Keratinocyte (primary cell): ENCODE data around the gene HES3. TPM values are rescaled to one million over a fixed set of nuclear protein-coding genes. Genes with fewer than 3 reads are reported as not detected.

Experiments used
- DNase-seq: peaks from one replicate; pipeline ENCODE4 v3.0.0-alpha.2; 2011; ENCODE audit warnings: low read depth, missing footprints, low spot score
- FAIRE-seq: peaks from 2 replicates; lab custom pipeline; 2011; peaks lifted over from hg19 to GRCh38; lab: Jason Lieb, UNC
- H2AFZ ChIP-seq: 2 replicates; pipeline ENCODE4 v1.6.0; 2012; ENCODE audit warnings: low read length, control low read depth, inconsistent platforms; ENCODE audit not compliant: control insufficient read depth
- H3K27ac ChIP-seq: 2 replicates; pipeline ENCODE4 v1.5.1; 2011; ENCODE audit warnings: low read length; ENCODE audit not compliant: control insufficient read depth, insufficient read depth
- H3K27me3 ChIP-seq: 3 replicates; pipeline ENCODE4 v1.6.0; 2011; ENCODE audit warnings: low read length; ENCODE audit not compliant: control insufficient read depth, insufficient read depth; ENCODE audit errors: extremely low read depth
- H3K36me3 ChIP-seq, 2 experiments: 2 replicates in 1 of 2; 3 replicates in 1 of 2; pipeline ENCODE4 v1.5.1; 2011; ENCODE audit warnings: low read length in 2 of 2, mild to moderate bottlenecking in 1 of 2; ENCODE audit not compliant: control insufficient read depth in 2 of 2, insufficient read depth in 2 of 2; ENCODE audit errors: extremely low read depth in 1 of 2
- H3K4me1 ChIP-seq: 3 replicates; pipeline ENCODE4 v1.5.1; 2011; ENCODE audit warnings: low read length; ENCODE audit not compliant: control insufficient read depth, insufficient read depth; ENCODE audit errors: extremely low read depth
- H3K4me2 ChIP-seq: 3 replicates; pipeline ENCODE4 v1.6.0; 2011; ENCODE audit warnings: low read depth, low read length; ENCODE audit not compliant: control insufficient read depth, insufficient read depth; ENCODE audit errors: extremely low read depth
- H3K4me3 ChIP-seq, 3 experiments: fragments of 200-600 bp in 1 of 3; sonication (generic) in 1 of 3; 2 replicates in 2 of 3; 3 replicates in 1 of 3; pipeline ENCODE4 v1.5.1; 2011 to 2016; ENCODE audit warnings: low read length in 3 of 3, mild to moderate bottlenecking in 3 of 3, control low read depth in 2 of 3, inconsistent platforms in 1 of 3, low read depth in 1 of 3, mixed read lengths in 1 of 3, mixed run types in 1 of 3, moderate library complexity in 1 of 3; ENCODE audit not compliant: control insufficient read depth in 2 of 3, insufficient read depth in 2 of 3; ENCODE audit errors: extremely low read depth in 1 of 3
- H3K79me2 ChIP-seq: 2 replicates; pipeline ENCODE4 v1.6.0; 2012; ENCODE audit warnings: low read length; ENCODE audit not compliant: control insufficient read depth, insufficient read depth
- H3K9ac ChIP-seq: 3 replicates; pipeline ENCODE4 v1.6.0; 2011; ENCODE audit warnings: low read length; ENCODE audit not compliant: control insufficient read depth, insufficient read depth; ENCODE audit errors: extremely low read depth
- H3K9me1 ChIP-seq: 3 replicates; pipeline ENCODE4 v1.6.0; 2011; ENCODE audit warnings: low read length; ENCODE audit not compliant: control insufficient read depth, insufficient read depth; ENCODE audit errors: extremely low read depth
- H3K9me3 ChIP-seq: 2 replicates; pipeline ENCODE4 v1.5.1; 2012; ENCODE audit warnings: low read depth, low read length; ENCODE audit not compliant: control insufficient read depth
- H4K20me1 ChIP-seq: 3 replicates; pipeline ENCODE4 v1.6.0; 2011; ENCODE audit warnings: low read length; ENCODE audit not compliant: control insufficient read depth, insufficient read depth; ENCODE audit errors: extremely low read depth
- CTCF ChIP-seq, 3 experiments: IDR thresholded peaks in 1 of 3; conservative IDR thresholded peaks in 1 of 3; optimal IDR thresholded peaks in 1 of 3; 2 replicates in 2 of 3; 3 replicates in 1 of 3; pipeline versions ENCODE3 to v1.5.1; 2011; ENCODE audit warnings: low read length in 3 of 3, mild to moderate bottlenecking in 3 of 3, moderate library complexity in 2 of 3, control low read depth in 1 of 3, inconsistent platforms in 1 of 3; ENCODE audit not compliant: insufficient read depth in 2 of 3; ENCODE audit errors: extremely low read depth in 1 of 3
- EZH2 ChIP-seq: IDR thresholded peaks from one replicate; pipeline ENCODE4 v1.6.1; 2012; ENCODE audit warnings: inconsistent platforms, mild to moderate bottlenecking, low read length, moderate library complexity
- dilution Hi-C: fragments of 300-500 bp; cut with MboI; formaldehyde crosslinking; loops from one replicate; pipeline ENCODE4 v1.7.0; 2020; ENCODE audit warnings: low sequenced_read_pairs; ENCODE audit not compliant: extremely low pct_ligation_motif_present
- polyA plus RNA-seq, 5 experiments: library from polyadenylated mRNA; depleted of rRNA in 3 of 5; stranded (reverse) in 3 of 5; stranded (forward) in 1 of 5; unstranded in 1 of 5; fragments of >200 nt; gene quantifications; 1 replicate in 1 of 5; 2 replicates in 3 of 5; 3 replicates in 1 of 5; pipeline versions ENCODE4 v1.2.1 to v1.2.3, GENCODE V29; 2011 to 2012; ENCODE audit warnings: missing spikeins in 2 of 5, low read depth in 1 of 5, low replicate concordance in 1 of 5

Gene HES3
- polyA plus RNA-seq, 1 donor (not counting 4 experiments of a cell fraction or from before 2014, with no cell fraction given), result not detected

- Histone ChIP-seq H3K79me2 (no peaks in the 10 kb centered on the region), H3K27ac (no peak overlapping the region), H3K4me1 (peaks cover 4% of the 10 kb centered on the region), H3K4me2 (no peak overlapping the region), H3K9ac (no peak overlapping the region), H4K20me1 (no peaks in the 10 kb centered on the region), H3K27me3 (no peaks in the 10 kb centered on the region), H3K36me3 (peaks cover 0 to under 1% of the 10 kb centered on the region in 2 experiments), H3K9me3 (no peaks in the 10 kb centered on the region), H3K4me3 (no peak overlapping the region), H3K9me1 (no peaks in the 10 kb centered on the region), H2AFZ (no peak overlapping the region)
- TF ChIP-seq CTCF (optimal IDR thresholded peaks at IDR 0.05 in 1 of 3, IDR thresholded peaks at IDR 0.05 in 1 of 3, conservative IDR thresholded peaks at IDR 0.05 in 1 of 3; ENCODE audit: extremely low read depth in 1 of 3, insufficient read depth in 2 of 3, low read length in 3 of 3), result no peak
- no peak for TF ChIP-seq EZH2
- no peak for DNase-seq
- FAIRE-seq, result no peak
- dilution Hi-C loops, result no loop called here
Measured at GRCh38 chr1:6210591-6211355, 33.2 kb upstream of the HES3 start.

DNA sequence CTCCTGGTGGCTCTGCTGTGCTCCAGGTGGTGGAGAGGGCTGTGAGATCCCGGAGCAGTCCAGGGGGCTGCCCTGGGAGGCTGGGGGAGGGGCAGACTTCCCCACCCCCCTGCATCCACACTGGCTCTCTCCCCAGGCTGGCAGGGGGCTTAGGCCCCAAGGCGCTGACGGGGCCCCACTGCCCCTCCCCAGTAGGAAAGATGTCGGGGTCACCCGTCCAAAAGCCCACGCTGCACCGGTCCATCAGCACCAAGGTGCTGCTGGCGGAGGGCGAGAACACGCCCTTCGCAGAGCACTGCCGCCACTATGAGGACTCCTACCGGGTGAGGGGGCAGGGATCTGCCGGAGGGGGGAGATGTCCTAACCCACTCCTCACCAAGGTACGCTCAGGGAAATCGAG, 32.2 kb upstream of the HES3 start:
- H2AFZ ChIP-seq, result no peak overlapping the region
- H4K20me1 ChIP-seq, result no peaks in the 10 kb centered on the region
- H3K27ac ChIP-seq, result no peak overlapping the region
- TF ChIP-seq CTCF (optimal IDR thresholded peaks at IDR 0.05 in 1 of 3, IDR thresholded peaks at IDR 0.05 in 1 of 3, conservative IDR thresholded peaks at IDR 0.05 in 1 of 3; ENCODE audit: extremely low read depth in 1 of 3, insufficient read depth in 2 of 3, low read length in 3 of 3) (no peak), EZH2 (no peak)
- H3K4me2 ChIP-seq, result no peak overlapping the region
- no peak overlapping the region for H3K9ac ChIP-seq
- H3K9me1 ChIP-seq, result no peaks in the 10 kb centered on the region
- no peak for DNase-seq
- no peaks in the 10 kb centered on the region for H3K27me3 ChIP-seq
- no peaks in the 10 kb centered on the region for H3K9me3 ChIP-seq
- dilution Hi-C loops, result no loop called here
- FAIRE-seq, result no peak
- H3K4me3 ChIP-seq, result no peak overlapping the region
- peaks cover 2% of the 10 kb centered on the region for H3K4me1 ChIP-seq
- peaks cover 0 to 2% of the 10 kb centered on the region in 2 experiments for H3K36me3 ChIP-seq
- no peaks in the 10 kb centered on the region for H3K79me2 ChIP-seq
